D341Med (cell line): ENCODE results near the gene MRPL51.

Experiments
- DNase-seq: peaks from one replicate; pipeline ENCODE4 v3.0.0; 2012; ENCODE audit warnings: low spot score

The MRPL51 gene

GRCh38 chr12:6461401-6462233, 31.4 kb downstream of the MRPL51 start:
- no peak for DNase-seq

GRCh38 chr12:6460751-6461371, 32.2 kb downstream of the MRPL51 start:
- DNase-seq = no peak

DNA sequence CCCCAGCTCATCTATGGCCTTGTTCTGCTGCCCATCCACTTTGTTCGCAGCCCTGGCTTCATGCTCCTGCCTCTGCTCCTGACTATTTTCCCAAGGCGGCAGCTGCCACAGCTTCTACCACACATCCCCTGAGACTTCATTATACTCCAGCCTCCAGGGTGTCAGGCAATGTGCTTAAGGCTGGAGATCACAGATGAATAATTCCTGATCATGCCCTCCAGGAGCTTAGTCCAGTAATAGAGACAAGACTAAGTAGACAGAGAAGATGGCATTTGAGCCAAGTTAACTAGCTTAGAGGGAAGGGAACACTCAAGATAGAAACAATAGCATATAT, 34.1 kb downstream of the MRPL51 start:
- DNase-seq = peak; percentile 86

GRCh38 chr12:6458281-6459003, 34.6 kb downstream of the MRPL51 start:
- DNase-seq = peak; percentile 41

DNA sequence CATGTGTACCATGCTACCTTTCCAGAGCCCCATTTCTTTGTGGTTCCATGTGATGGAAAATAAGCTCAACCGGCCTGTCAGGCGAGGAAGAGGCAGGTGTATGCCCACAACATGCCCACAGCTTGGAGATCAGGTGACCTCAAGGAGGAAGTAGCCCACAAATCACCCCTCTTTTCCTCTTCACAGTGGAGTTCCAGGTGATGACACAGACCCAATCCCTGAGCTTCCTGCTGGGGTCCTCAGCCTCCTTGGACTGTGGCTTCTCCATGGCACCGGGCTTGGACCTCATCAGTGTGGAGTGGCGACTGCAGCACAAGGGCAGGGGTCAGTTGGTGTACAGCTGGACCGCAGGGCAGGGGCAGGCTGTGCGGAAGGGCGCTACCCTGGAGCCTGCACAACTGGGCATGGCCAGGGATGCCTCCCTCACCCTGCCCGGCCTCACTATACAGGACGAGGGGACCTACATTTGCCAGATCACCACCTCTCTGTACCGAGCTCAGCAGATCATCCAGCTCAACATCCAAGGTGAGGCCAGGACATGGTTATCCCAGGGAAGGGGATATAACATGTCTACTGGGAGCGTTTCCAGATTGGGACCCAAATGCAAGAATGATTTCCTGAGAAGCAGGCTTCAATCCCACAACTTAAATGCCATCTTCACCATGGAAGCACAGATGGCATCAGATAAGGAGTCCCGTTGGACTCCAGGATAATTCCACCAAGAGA, 35.7 kb downstream of the MRPL51 start:
- no peak for DNase-seq

GRCh38 chr12:6452944-6453630, 40.0 kb downstream of the MRPL51 start:
- DNase-seq = no peak

DNA sequence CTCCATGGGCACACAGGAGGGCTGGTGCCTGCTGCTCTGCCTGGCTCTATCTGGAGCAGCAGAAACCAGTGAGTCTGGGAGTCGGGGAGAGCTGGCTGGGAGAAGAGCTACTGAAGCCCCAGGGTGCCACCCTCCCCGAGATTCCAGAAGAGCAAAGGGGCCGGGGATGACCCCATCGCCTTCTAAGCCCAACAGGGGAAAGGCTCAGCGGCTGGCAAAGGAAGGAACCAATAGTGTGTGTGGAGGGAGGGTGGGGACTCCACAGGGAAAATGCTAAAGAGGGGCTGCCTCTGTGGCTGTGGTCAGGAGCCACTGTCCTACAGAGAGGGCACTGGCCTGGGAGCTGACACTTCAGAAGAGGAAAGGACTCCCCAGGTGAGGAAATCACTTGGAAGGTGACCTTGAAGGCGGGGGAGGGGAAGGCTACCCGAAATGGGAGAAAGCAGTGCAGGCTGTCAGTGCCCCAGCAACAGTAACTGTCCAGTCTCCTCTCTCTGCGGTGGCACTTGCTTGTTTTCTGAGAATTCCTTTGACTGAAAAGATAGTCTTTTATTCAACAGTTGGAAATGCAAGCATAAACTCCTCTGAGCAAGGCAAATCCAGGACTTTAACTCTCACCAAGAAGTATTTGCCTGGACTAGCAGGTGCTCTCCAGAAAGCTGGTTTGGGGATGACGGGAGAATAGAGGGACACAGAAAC, 40.7 kb downstream of the MRPL51 start:
- DNase-seq = no peak

- DNase-seq = no peak
These were observed 41.5 kb downstream of the MRPL51 start, which contains the start of gene TAPBPL for GRCh38 chr12:6451348-6452244. Gene TAPBPL, plus strand, starts transcription at chr12:6452042. Its CDS starts 207 bp downstream, at chr12:6452249.

- no peak for DNase-seq
These were observed 42.2 kb downstream of the MRPL51 start for GRCh38 chr12:6450869-6451347.

GRCh38 chr12:6450091-6450868, 42.8 kb downstream of the MRPL51 start:
- no peak for DNase-seq

GRCh38 chr12:6444704-6445688, 48.1 kb downstream of the MRPL51 start, which contains the start of gene CD27:
Gene CD27, plus strand, starts transcription at chr12:6444955. Its CDS starts 141 bp downstream, at chr12:6445096.
- no peak for DNase-seq

DNA sequence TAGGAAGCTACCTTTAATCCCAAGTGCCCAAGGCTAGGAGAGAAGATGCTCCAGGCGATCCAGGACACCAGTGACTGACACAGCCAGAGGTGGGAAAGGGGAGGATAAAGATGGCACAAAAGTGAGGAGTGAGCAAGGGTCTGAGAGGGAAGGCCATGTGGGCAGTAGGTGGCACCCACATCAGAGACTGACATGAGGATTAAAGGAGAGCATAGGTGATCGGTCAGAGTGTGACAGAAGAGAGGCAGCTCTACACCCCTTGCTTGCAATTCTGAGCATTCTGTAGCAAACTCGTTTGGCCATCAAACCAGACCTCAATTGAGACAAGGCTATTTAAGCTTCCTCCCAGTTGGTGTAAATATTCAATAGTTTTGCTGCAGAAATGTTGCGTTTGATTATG, 49.0 kb downstream of the MRPL51 start:
- DNase-seq = no peak

DNA sequence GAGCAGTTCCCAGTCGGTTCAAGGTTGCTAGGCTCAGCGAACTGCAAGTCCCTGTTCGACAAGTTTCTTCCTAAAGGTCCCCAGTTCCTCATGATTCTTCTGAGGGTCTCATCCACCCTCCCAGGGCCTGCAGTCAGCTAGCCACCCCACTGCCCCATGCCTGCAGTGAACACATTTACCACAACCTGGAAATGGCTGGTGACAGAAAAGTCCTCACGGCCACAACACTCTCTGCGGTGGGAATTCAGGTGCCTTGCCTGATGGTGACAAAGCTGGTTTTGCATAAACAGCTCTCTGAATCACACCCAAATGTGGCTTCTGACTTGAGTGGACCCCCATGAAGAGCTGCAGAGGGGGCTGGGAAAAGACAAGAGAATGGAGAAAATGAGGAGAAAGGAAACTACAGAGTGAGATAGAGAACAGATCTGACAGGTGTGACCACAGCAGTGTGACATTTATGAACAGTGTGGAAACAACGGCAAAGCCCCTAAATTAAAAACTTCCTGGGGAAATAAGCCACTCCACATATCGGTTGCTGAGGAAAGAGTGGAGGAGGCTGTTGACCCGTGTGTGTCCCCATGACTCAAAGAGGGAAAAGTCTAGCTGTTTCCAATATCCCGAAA, 49.6 kb downstream of the MRPL51 start:
- DNase-seq = no peak

- DNase-seq = no peak
These were observed 50.2 kb downstream of the MRPL51 start for GRCh38 chr12:6442836-6443235.
